Measurements from ENCODE around the gene CENPP. TPM values are rescaled to one million over a fixed set of nuclear protein-coding genes. Genes with fewer than 3 reads are reported as not detected.

The CENPP gene
- total RNA-seq, 1 experiment from 2014 or later = 7.2 TPM

DNA sequence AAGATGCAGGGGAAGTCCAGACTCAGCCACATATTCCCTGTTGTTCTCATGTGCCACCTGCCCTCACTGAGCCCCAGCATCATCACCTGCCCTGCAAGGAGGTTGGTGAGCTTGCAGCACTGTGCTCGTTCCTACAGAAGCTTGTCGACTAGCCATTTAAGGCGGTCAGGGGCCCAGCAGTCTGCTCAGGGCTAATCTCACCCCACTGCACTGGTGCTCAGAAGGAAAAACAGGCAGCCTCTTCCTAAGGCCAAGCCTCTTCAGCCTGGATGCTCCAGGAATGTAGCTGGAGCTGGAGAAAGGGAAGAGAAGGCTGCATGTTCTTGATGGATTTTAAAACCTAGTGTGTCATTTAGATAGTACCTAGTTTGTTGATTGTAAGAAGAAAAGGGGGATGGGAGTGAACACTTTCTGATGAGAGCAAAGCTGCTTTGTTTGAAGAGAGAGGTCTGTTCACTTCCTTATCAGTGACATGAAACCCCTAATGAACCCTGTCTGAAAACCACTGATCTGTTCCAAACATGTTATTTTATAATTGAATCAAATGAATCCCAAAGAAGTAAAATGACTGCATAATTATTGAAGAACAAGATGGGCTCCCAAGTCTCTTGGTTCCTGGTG lies 167.1 kb downstream of the CENPP start:
- Mint-ChIP-seq H3K4me1 (ENCODE audit: low read depth, unreplicated experiment) (no peaks in the 10 kb centered on the region), H3K4me3 (ENCODE audit: low read depth, unreplicated experiment) (no peak overlapping the region), H3K36me3 (ENCODE audit: insufficient read depth, unreplicated experiment) (no peaks in the 10 kb centered on the region), H3K27me3 (ENCODE audit: unreplicated experiment) (no peaks in the 10 kb centered on the region), H3K9me3 (ENCODE audit: low read depth, unreplicated experiment) (no peaks in the 10 kb centered on the region), H3K27ac (ENCODE audit: unreplicated experiment) (no peak overlapping the region)
- no TSS peak for BruUV-seq (replicated peaks)
- CTCF ChIA-PET = no interaction called here
- intact Hi-C loops (cut with micrococcal nuclease; ENCODE audit: unreplicated experiment) = no loop called here
- TF ChIP-seq, protein P1, sequence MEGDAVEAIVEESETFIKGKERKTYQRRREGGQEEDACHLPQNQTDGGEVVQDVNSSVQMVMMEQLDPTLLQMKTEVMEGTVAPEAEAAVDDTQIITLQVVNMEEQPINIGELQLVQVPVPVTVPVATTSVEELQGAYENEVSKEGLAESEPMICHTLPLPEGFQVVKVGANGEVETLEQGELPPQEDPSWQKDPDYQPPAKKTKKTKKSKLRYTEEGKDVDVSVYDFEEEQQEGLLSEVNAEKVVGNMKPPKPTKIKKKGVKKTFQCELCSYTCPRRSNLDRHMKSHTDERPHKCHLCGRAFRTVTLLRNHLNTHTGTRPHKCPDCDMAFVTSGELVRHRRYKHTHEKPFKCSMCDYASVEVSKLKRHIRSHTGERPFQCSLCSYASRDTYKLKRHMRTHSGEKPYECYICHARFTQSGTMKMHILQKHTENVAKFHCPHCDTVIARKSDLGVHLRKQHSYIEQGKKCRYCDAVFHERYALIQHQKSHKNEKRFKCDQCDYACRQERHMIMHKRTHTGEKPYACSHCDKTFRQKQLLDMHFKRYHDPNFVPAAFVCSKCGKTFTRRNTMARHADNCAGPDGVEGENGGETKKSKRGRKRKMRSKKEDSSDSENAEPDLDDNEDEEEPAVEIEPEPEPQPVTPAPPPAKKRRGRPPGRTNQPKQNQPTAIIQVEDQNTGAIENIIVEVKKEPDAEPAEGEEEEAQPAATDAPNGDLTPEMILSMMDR (IDR thresholded peaks at IDR 0.05; ENCODE audit: unreplicated experiment) = no peak
- no peak for DNase-seq

DNA sequence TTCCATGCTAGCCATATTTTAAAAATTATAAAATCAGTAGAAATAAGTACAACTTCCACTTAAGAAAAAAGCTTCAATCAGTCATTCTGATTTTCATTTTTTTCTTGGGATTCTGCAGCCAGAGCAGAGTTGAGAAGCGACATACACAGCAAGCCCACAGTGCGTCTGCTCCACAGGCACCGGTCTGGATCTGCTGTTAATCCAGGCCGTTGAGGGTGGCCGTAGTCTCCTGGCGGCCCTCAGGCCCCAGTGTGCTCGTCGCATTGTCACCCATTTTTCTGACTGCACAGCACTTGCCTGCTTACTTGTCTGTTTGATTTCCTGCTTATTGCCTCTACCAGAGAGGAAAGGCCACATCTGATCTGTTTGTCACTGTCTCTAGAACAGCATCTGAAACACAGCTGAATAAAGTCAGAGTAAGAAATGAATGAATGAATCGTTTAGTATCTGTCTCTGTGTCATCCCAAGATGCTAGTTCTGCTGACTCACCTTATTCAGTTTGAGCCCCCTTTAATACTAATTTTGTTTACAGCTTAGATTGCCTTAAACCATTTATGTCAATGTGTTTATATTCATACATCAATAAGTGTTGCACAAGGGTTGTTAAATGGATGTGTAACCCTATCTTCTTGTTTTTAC lies 168.1 kb downstream of the CENPP start:
- no TSS peak for BruUV-seq (replicated peaks)
- Mint-ChIP-seq H3K9me3 (ENCODE audit: low read depth, unreplicated experiment) (no peaks in the 10 kb centered on the region), H3K27ac (ENCODE audit: unreplicated experiment) (no peak overlapping the region), H3K4me1 (ENCODE audit: low read depth, unreplicated experiment) (no peaks in the 10 kb centered on the region), H3K27me3 (ENCODE audit: unreplicated experiment) (no peaks in the 10 kb centered on the region), H3K36me3 (ENCODE audit: insufficient read depth, unreplicated experiment) (no peaks in the 10 kb centered on the region), H3K4me3 (ENCODE audit: low read depth, unreplicated experiment) (no peak overlapping the region)
- TF ChIP-seq, protein P1 (IDR thresholded peaks at IDR 0.05; ENCODE audit: unreplicated experiment) = no peak
- intact Hi-C loops (cut with micrococcal nuclease; ENCODE audit: unreplicated experiment) = no loop called here
- DNase-seq = no peak
- CTCF ChIA-PET = no interaction called here

DNA sequence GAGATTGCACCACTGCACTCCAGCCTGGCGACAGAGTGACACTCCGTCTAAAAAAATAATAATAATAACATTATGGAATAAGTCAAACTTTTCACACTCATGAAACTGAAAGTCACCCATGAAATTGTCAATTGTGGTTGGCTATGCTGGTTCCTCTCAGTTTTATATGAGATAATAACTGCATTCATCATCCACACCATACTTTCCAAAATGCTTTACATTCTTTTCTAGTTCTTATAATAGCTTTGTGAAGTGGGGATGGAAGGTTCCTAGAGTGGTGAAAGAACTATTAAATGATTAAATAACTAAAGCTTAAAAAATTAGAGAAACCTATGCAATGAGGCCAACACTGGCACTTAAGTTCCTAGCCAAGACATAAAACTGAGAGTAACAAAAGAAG lies 169.1 kb downstream of the CENPP start:
- Mint-ChIP-seq H3K36me3 (ENCODE audit: insufficient read depth, unreplicated experiment) (no peaks in the 10 kb centered on the region), H3K27me3 (ENCODE audit: unreplicated experiment) (no peaks in the 10 kb centered on the region), H3K9me3 (ENCODE audit: low read depth, unreplicated experiment) (no peaks in the 10 kb centered on the region), H3K4me3 (ENCODE audit: low read depth, unreplicated experiment) (no peak overlapping the region), H3K27ac (ENCODE audit: unreplicated experiment) (no peak overlapping the region), H3K4me1 (ENCODE audit: low read depth, unreplicated experiment) (no peaks in the 10 kb centered on the region)
- CTCF ChIA-PET = no interaction called here
- intact Hi-C loops (cut with micrococcal nuclease; ENCODE audit: unreplicated experiment) = no loop called here
- no TSS peak for BruUV-seq (replicated peaks)
- TF ChIP-seq, protein P1 (IDR thresholded peaks at IDR 0.05; ENCODE audit: unreplicated experiment) = no peak
- no peak for DNase-seq

DNA sequence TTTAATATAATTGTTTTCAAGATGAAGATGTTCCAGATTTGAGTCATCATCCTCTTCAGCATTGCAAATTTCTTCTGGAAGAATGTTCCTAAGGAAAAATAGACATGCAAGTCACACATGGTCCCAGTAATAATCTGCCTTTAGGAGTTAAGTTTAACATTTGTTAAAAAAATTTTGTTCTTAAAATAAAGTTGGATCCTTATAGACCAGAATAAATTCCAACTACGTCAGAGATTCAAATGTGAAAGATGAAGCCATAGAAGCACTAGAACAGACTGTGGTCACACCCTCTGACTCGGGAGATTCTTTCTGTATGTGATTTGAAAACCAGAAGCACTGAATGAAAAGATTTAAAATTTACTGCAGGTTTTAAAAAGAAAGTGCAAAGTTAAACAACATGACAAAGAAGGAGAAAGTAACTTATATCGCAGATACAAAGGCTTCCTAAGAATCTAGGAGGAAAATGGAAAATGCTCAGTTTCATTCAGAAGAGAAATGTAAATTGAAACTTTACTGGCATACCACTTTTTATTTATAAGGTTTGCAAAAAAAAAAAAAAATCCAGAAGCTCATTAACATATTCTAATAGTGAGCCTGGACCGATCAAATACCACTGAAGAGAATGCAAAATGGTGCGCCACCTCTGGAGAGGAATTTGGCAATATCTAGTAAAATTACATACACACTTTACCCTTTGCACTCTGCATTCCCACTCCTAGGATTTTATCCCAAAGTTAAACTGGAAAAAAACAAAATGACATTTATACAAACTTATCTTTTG lies 170.8 kb downstream of the CENPP start:
- H3K4me1 Mint-ChIP-seq (ENCODE audit: low read depth, unreplicated experiment) = no peaks in the 10 kb centered on the region
- no peak overlapping the region for H3K4me3 Mint-ChIP-seq (ENCODE audit: low read depth, unreplicated experiment)
- DNase-seq = no peak
- intact Hi-C loops (cut with micrococcal nuclease; ENCODE audit: unreplicated experiment) = no loop called here
- no peaks in the 10 kb centered on the region for H3K27me3 Mint-ChIP-seq (ENCODE audit: unreplicated experiment)
- TF ChIP-seq, protein P1 (IDR thresholded peaks at IDR 0.05; ENCODE audit: unreplicated experiment) = no peak
- H3K27ac Mint-ChIP-seq (ENCODE audit: unreplicated experiment) = no peak overlapping the region
- no peaks in the 10 kb centered on the region for H3K36me3 Mint-ChIP-seq (ENCODE audit: insufficient read depth, unreplicated experiment)
- BruUV-seq (replicated peaks) = no TSS peak
- CTCF ChIA-PET = interaction anchor here (0.5 kb wide), 1 partner anchor 161 kb away, joined by 5 read pairs; no protein-coding TSS in a partner anchor
- H3K9me3 Mint-ChIP-seq (ENCODE audit: low read depth, unreplicated experiment) = no peaks in the 10 kb centered on the region
